ENCODE measurements around the gene PCBP3. TPM values are rescaled to one million over a fixed set of nuclear protein-coding genes. Genes with fewer than 3 reads are reported as not detected.

PCBP3 gene
- total RNA-seq, 2 experiments from 2014 or later = 3.4 to 3.8 TPM

GRCh38 chr21:45747802-45748445 lies 104.4 kb downstream of the PCBP3 start:
- H3K36me3 Mint-ChIP-seq (ENCODE audit: low read depth) = no peaks in the 10 kb centered on the region
- peaks cover 9% of the 10 kb centered on the region for H3K4me1 Mint-ChIP-seq (ENCODE audit: low read depth)
- no peak for ATAC-seq (ENCODE audit: poor library complexity)
- Histone ChIP-seq H3K9me3 (ENCODE audit: control insufficient read depth in 1 of 2, insufficient read depth in 1 of 2, low read length in 2 of 2) (no peaks in the 10 kb centered on the region), H3K4me1 (ENCODE audit: insufficient read depth, low read length) (no peaks in the 10 kb centered on the region), H3K27me3 (ENCODE audit: control insufficient read depth in 1 of 2, insufficient read depth in 2 of 2, low read length in 2 of 2) (no peaks in the 10 kb centered on the region), H3K27ac (ENCODE audit: low read depth in 1 of 2, low read length in 2 of 2) (no peak overlapping the region), H3K4me3 (ENCODE audit: low read length) (no peak overlapping the region), H3K36me3 (ENCODE audit: insufficient read depth, low read length) (no peaks in the 10 kb centered on the region)
- H3K9me3 Mint-ChIP-seq = no peaks in the 10 kb centered on the region
- TF ChIP-seq, protein P1, sequence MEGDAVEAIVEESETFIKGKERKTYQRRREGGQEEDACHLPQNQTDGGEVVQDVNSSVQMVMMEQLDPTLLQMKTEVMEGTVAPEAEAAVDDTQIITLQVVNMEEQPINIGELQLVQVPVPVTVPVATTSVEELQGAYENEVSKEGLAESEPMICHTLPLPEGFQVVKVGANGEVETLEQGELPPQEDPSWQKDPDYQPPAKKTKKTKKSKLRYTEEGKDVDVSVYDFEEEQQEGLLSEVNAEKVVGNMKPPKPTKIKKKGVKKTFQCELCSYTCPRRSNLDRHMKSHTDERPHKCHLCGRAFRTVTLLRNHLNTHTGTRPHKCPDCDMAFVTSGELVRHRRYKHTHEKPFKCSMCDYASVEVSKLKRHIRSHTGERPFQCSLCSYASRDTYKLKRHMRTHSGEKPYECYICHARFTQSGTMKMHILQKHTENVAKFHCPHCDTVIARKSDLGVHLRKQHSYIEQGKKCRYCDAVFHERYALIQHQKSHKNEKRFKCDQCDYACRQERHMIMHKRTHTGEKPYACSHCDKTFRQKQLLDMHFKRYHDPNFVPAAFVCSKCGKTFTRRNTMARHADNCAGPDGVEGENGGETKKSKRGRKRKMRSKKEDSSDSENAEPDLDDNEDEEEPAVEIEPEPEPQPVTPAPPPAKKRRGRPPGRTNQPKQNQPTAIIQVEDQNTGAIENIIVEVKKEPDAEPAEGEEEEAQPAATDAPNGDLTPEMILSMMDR (IDR thresholded peaks at IDR 0.05) = no peak
- no peak overlapping the region for H3K27ac Mint-ChIP-seq
- POLR2A ChIA-PET = no interaction called here
- H3K4me3 Mint-ChIP-seq = no peak overlapping the region
- CTCF ChIA-PET = no interaction called here
- no peaks in the 10 kb centered on the region for H3K27me3 Mint-ChIP-seq
- DNase-seq = no peak
- intact Hi-C loops (cut with DNase I, micrococcal nuclease) = no loop called here

DNA sequence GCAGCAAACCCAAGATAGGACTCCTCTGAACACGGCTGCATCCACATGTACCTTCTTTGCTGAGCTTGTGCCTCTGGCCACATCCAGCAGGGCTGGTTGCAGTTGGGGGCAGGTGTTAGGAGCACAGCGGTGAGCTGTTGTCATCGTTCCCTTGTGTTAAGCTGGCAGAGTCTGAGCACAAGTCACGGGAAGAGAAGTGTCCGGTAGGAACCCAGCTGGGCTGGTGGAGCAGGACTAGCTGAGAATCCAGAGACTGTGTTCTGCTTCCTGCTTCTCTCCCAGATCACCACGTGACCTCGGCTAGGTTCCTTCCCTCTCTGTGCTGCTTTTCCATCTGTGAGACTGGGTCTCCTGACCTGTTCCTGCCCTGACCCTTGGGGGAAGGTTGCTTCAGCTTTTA lies 105.1 kb downstream of the PCBP3 start:
- Mint-ChIP-seq H3K4me3 (no peak overlapping the region), H3K36me3 (ENCODE audit: low read depth) (no peaks in the 10 kb centered on the region), H3K4me1 (ENCODE audit: low read depth) (peaks cover 9% of the 10 kb centered on the region), H3K27me3 (no peaks in the 10 kb centered on the region), H3K27ac (no peak overlapping the region), H3K9me3 (no peaks in the 10 kb centered on the region)
- no peak for ATAC-seq (ENCODE audit: poor library complexity)
- no peak overlapping the region for H3K4me3 ChIP-seq (ENCODE audit: low read length)
- TF ChIP-seq, protein P1 (IDR thresholded peaks at IDR 0.05) = no peak
- no peaks in the 10 kb centered on the region for H3K27me3 ChIP-seq (ENCODE audit: control insufficient read depth in 1 of 2, insufficient read depth in 2 of 2, low read length in 2 of 2)
- DNase-seq = no peak
- ChIA-PET CTCF (no interaction called here), POLR2A (no interaction called here)
- intact Hi-C loops (cut with DNase I, micrococcal nuclease) = no loop called here
- H3K9me3 ChIP-seq (ENCODE audit: control insufficient read depth in 1 of 2, insufficient read depth in 1 of 2, low read length in 2 of 2) = no peaks in the 10 kb centered on the region
- H3K36me3 ChIP-seq (ENCODE audit: insufficient read depth, low read length) = no peaks in the 10 kb centered on the region
- no peaks in the 10 kb centered on the region for H3K4me1 ChIP-seq (ENCODE audit: insufficient read depth, low read length)
- H3K27ac ChIP-seq (ENCODE audit: low read depth in 1 of 2, low read length in 2 of 2) = no peak overlapping the region

DNA sequence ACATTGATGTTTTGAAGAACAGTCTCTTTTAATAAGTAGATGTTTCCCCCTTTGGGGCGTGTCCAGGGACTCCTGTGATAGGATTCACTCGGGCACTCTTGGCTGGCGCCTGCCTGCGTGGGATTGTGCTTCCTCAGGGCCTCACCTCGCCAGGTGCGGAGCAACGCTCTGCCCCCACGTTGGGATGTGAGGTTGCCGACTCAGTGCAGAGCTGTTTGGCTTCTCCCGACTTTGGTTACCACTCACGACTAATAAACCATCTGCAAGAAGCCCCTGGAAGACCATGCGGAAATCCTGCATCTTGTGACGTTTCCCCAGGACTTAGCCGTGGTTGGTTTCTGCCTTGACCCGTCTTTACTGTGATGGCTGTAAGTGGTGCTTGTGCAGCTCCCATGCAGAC lies 106.4 kb downstream of the PCBP3 start:
- H3K9me3 ChIP-seq (ENCODE audit: control insufficient read depth in 1 of 2, insufficient read depth in 1 of 2, low read length in 2 of 2) = no peaks in the 10 kb centered on the region
- no peak for DNase-seq
- no peaks in the 10 kb centered on the region for H3K9me3 Mint-ChIP-seq
- ChIA-PET CTCF (interaction anchor here (0.7 to 1.2 kb wide), 2 partner anchors 40 to 62 kb away, joined by 3 read pairs; no protein-coding TSS in a partner anchor), POLR2A (no interaction called here)
- H3K27ac Mint-ChIP-seq = no peak overlapping the region
- no peaks in the 10 kb centered on the region for H3K4me1 ChIP-seq (ENCODE audit: insufficient read depth, low read length)
- H3K36me3 Mint-ChIP-seq (ENCODE audit: low read depth) = no peaks in the 10 kb centered on the region
- intact Hi-C loops (cut with DNase I, micrococcal nuclease) = no loop called here
- peaks cover 9% of the 10 kb centered on the region for H3K4me1 Mint-ChIP-seq (ENCODE audit: low read depth)
- H3K27me3 ChIP-seq (ENCODE audit: control insufficient read depth in 1 of 2, insufficient read depth in 2 of 2, low read length in 2 of 2) = no peaks in the 10 kb centered on the region
- no peak overlapping the region for H3K4me3 ChIP-seq (ENCODE audit: low read length)
- no peaks in the 10 kb centered on the region for H3K27me3 Mint-ChIP-seq
- TF ChIP-seq, protein P1 (IDR thresholded peaks at IDR 0.05) = no peak
- H3K27ac ChIP-seq (ENCODE audit: low read depth in 1 of 2, low read length in 2 of 2) = no peak overlapping the region
- H3K36me3 ChIP-seq (ENCODE audit: insufficient read depth, low read length) = no peaks in the 10 kb centered on the region
- no peak for ATAC-seq (ENCODE audit: poor library complexity)
- no peak overlapping the region for H3K4me3 Mint-ChIP-seq

All from CD4-positive, alpha-beta T cell (primary cell).